ENCODE results near the gene DPPA2. TPM values are rescaled to one million over a fixed set of nuclear protein-coding genes. Genes with fewer than 3 reads are reported as not detected.

Gene DPPA2
- total RNA-seq, 1 experiment from 2014 or later = not detected

DNA sequence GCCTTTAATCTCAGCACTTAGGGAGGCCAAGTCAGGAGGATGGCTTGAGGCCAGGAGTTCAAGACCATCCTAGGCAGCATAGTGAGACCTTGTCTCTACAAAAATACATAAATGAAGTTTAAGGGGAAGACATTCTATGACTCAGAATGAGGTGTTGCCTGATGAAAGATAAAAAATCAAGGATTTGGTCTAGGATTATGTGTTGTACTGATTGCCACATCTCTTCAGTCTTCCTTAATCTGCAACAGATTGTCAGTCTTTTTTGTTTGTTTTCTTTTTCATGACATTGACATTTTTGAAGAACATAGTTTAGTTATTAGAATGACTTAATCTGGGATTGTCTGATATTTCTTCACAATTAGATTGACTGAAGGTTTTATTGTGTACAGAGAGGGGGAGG is 47.3 kb upstream of the DPPA2 start:
- Histone ChIP-seq H3K4me2 (ENCODE audit: low read length) (no peak overlapping the region), H4K20me1 (ENCODE audit: insufficient read depth) (no peaks in the 10 kb centered on the region), H3K9ac (ENCODE audit: low read length) (no peak overlapping the region), H3K4me1 (ENCODE audit: control insufficient read depth in 1 of 2, insufficient read depth in 2 of 2, low read length in 2 of 2) (peaks cover 0 to 3% of the 10 kb centered on the region in 2 experiments; a peak in 1 of 4 replicates), H3K4me3 (replicated peaks in 1 of 2; ENCODE audit: low read depth in 1 of 2, low read length in 2 of 2) (no peak overlapping the region), H2AFZ (ENCODE audit: low read depth, low read length, poor library complexity, severe bottlenecking) (no peak overlapping the region), H3K27ac (ENCODE audit: low read depth, low read length) (no peak overlapping the region), H3K9me2 (ENCODE audit: insufficient read depth) (no peaks in the 10 kb centered on the region), H3K27me3 (ENCODE audit: insufficient read depth, low read length) (no peaks in the 10 kb centered on the region), H3K36me3 (ENCODE audit: control insufficient read depth in 1 of 2, insufficient read depth in 2 of 2, low read length in 2 of 2) (no peaks in the 10 kb centered on the region), H3K79me2 (ENCODE audit: insufficient read depth, low read length) (no peaks in the 10 kb centered on the region), H3K9me3 (ENCODE audit: control insufficient read depth in 1 of 2, insufficient read depth in 1 of 2, low read depth in 1 of 2, low read length in 2 of 2) (no peaks in the 10 kb centered on the region)
- ChIA-PET CTCF (no interaction called here), RAD21 (ENCODE audit: low non-redundant PET in 1 of 2, low total read pairs in 2 of 2, uncharacterized antibody in 2 of 2, unreplicated experiment in 2 of 2) (no interaction called here), POLR2A (no interaction called here)
- BruUV-seq (replicated peaks) = no TSS peak
- no peak for ATAC-seq
- TF ChIP-seq ELF1 (IDR thresholded peaks at IDR 0.05; ENCODE audit: borderline replicate concordance, low read depth) = no peak
- TF ChIP-seq, protein P1, sequence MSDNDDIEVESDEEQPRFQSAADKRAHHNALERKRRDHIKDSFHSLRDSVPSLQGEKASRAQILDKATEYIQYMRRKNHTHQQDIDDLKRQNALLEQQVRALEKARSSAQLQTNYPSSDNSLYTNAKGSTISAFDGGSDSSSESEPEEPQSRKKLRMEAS (IDR thresholded peaks at IDR 0.05) = no peak
- no peak for TF ChIP-seq TCF7L2 (IDR thresholded peaks at IDR 0.05; ENCODE audit: borderline replicate concordance, extremely low read depth, insufficient read depth, insufficient read length)
- no peak for TF ChIP-seq ZNF274 (IDR thresholded peaks at IDR 0.05; ENCODE audit: low read depth, low read length)
- no peak for TF ChIP-seq EGR1 (IDR thresholded peaks at IDR 0.05; ENCODE audit: low read depth)
- TF ChIP-seq SIN3A (IDR thresholded peaks at IDR 0.05; ENCODE audit: low read depth) = no peak
- TF ChIP-seq, protein P2, sequence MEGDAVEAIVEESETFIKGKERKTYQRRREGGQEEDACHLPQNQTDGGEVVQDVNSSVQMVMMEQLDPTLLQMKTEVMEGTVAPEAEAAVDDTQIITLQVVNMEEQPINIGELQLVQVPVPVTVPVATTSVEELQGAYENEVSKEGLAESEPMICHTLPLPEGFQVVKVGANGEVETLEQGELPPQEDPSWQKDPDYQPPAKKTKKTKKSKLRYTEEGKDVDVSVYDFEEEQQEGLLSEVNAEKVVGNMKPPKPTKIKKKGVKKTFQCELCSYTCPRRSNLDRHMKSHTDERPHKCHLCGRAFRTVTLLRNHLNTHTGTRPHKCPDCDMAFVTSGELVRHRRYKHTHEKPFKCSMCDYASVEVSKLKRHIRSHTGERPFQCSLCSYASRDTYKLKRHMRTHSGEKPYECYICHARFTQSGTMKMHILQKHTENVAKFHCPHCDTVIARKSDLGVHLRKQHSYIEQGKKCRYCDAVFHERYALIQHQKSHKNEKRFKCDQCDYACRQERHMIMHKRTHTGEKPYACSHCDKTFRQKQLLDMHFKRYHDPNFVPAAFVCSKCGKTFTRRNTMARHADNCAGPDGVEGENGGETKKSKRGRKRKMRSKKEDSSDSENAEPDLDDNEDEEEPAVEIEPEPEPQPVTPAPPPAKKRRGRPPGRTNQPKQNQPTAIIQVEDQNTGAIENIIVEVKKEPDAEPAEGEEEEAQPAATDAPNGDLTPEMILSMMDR (IDR thresholded peaks at IDR 0.05 in 2 of 3, conservative IDR thresholded peaks at IDR 0.05 in 1 of 3; ENCODE audit: borderline replicate concordance in 1 of 3, insufficient read depth in 1 of 3, low read depth in 2 of 3, low read length in 2 of 3) = no peak
- no peak for TF ChIP-seq RAD21 (IDR thresholded peaks at IDR 0.05; ENCODE audit: low read depth)
- TF ChIP-seq POLR2A (IDR thresholded peaks at IDR 0.05; ENCODE audit: borderline replicate concordance, extremely low read depth, insufficient read depth, insufficient read length) = no peak
- TF ChIP-seq, protein P3, sequence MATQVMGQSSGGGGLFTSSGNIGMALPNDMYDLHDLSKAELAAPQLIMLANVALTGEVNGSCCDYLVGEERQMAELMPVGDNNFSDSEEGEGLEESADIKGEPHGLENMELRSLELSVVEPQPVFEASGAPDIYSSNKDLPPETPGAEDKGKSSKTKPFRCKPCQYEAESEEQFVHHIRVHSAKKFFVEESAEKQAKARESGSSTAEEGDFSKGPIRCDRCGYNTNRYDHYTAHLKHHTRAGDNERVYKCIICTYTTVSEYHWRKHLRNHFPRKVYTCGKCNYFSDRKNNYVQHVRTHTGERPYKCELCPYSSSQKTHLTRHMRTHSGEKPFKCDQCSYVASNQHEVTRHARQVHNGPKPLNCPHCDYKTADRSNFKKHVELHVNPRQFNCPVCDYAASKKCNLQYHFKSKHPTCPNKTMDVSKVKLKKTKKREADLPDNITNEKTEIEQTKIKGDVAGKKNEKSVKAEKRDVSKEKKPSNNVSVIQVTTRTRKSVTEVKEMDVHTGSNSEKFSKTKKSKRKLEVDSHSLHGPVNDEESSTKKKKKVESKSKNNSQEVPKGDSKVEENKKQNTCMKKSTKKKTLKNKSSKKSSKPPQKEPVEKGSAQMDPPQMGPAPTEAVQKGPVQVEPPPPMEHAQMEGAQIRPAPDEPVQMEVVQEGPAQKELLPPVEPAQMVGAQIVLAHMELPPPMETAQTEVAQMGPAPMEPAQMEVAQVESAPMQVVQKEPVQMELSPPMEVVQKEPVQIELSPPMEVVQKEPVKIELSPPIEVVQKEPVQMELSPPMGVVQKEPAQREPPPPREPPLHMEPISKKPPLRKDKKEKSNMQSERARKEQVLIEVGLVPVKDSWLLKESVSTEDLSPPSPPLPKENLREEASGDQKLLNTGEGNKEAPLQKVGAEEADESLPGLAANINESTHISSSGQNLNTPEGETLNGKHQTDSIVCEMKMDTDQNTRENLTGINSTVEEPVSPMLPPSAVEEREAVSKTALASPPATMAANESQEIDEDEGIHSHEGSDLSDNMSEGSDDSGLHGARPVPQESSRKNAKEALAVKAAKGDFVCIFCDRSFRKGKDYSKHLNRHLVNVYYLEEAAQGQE (IDR thresholded peaks at IDR 0.05; ENCODE audit: low read depth) = no peak
- TF ChIP-seq JUND (IDR thresholded peaks at IDR 0.05) = no peak
- TF ChIP-seq EZH2 (IDR thresholded peaks at IDR 0.05) = no peak
- no peak for TF ChIP-seq POLR2AphosphoS5 (IDR thresholded peaks at IDR 0.05; ENCODE audit: low read depth, low read length)
- no peak for TF ChIP-seq EZH2phosphoT487 (IDR thresholded peaks at IDR 0.05; ENCODE audit: borderline replicate concordance)
- no peak for TF ChIP-seq SP1 (IDR thresholded peaks at IDR 0.05; ENCODE audit: low read depth)
- no peak for TF ChIP-seq FOSL1 (IDR thresholded peaks at IDR 0.05; ENCODE audit: low read depth)
- TF ChIP-seq SRF (IDR thresholded peaks at IDR 0.05; ENCODE audit: low read depth) = no peak
- no peak; the same call in 1 of the 2 replicates for TF ChIP-seq CEBPB (IDR thresholded peaks at IDR 0.05; ENCODE audit: low read depth)
- no peak for DNase-seq (ENCODE audit: low read depth, low spot score)
- intact Hi-C loops (cut with micrococcal nuclease) = no loop called here

Measured in HCT116 (cell line).